Activated CD8-positive, alpha-beta memory T cell treated with anti-CD3 and anti-CD28 coated beads for 1 hour (primary cell): ENCODE results near the gene SCT.
A peak's percentile ranks its signal among the peaks of the same experiment; 100 is the strongest.

ENCODE experiments used
- DNase-seq, 2 donors: peaks; one replicate each; pipeline ENCODE4 v3.0.0-alpha.2; 2020; ENCODE audit warnings: low read depth in 1 of 2; ENCODE audit errors: extremely low read depth in 1 of 2

Gene SCT

GRCh38 chr11:623349-623869 lies 3.6 kb downstream of the SCT start:
- DNase-seq: no peak

GRCh38 chr11:621838-622237 lies 5.1 kb downstream of the SCT start:
- DNase-seq: no peak

GRCh38 chr11:620935-621814 lies 5.8 kb downstream of the SCT start:
- DNase-seq: no peak

GRCh38 chr11:620201-620600 lies 6.8 kb downstream of the SCT start:
- DNase-seq: no peak

GRCh38 chr11:619628-620050 lies 7.3 kb downstream of the SCT start:
- DNase-seq: no peak

- no peak for DNase-seq
Observed at GRCh38 chr11:618856-619627, 7.9 kb downstream of the SCT start.

GRCh38 chr11:617912-618682 lies 8.9 kb downstream of the SCT start:
- DNase-seq: no peak

- no peak for DNase-seq
Observed at GRCh38 chr11:617199-617911, 9.6 kb downstream of the SCT start.

GRCh38 chr11:616320-617198 lies 10.4 kb downstream of the SCT start:
- no peak for DNase-seq

- peak; percentile 63 to 87 for DNase-seq
Observed at GRCh38 chr11:615504-616319, 11.3 kb downstream of the SCT start, which contains the start of gene IRF7. IRF7 (minus strand) TSS chr11:615950; CDS start chr11:615364, 586 bp downstream.

- no peak for DNase-seq
Observed at GRCh38 chr11:614623-615503, 12.1 kb downstream of the SCT start.

GRCh38 chr11:614021-614622 lies 12.9 kb downstream of the SCT start:
- DNase-seq: no peak

- DNase-seq: peak; percentile 73 to 77
Observed at GRCh38 chr11:613369-613968, 13.5 kb downstream of the SCT start.

- DNase-seq: no peak
Observed at GRCh38 chr11:612961-613300, 14.1 kb downstream of the SCT start.

- DNase-seq: no peak
Observed at GRCh38 chr11:612201-612960, 14.6 kb downstream of the SCT start.
